Measurements from ENCODE around the gene SPPL3.
"Not testable (repeated sequence)": the region's sequence is repeated elsewhere in the genome, so short reads cannot be mapped to it uniquely, and the experiment has no call there.

The SPPL3 gene

DNA sequence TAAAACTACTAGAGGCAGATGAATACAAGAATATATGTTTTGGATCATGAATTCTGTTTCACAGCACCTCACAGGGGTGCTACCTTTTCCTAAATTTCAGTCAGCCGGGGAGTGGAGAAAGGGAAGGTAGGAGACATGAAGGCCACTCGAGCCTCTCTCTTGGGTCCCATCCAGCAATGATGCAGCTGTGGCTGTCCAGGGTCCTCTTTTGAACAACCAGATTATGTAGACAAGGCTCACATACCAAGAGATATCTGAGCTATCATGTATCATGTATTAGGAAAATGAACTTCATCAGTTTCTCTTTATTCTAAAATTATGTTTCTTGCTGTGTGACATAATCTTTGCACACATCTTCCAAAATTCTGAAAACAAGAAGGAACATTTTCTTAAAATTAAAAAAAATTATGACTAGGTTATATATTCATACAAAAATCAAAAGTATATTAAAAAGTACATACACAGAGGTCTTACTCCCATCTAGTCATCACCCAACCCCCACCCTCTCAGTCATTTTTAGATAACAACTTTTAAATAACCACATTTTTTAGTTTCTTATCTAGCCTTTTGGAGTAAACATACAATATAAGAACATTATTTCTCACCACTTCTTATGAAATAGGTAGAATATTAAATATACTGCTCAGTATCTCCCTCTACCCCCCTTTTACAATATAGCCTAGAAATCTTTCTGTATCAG, 89.8 kb downstream of the SPPL3 start:
- no peak for DNase-seq

- DNase-seq = no peak
Measured at GRCh38 chr12:120813588-120814153, 90.5 kb downstream of the SPPL3 start.

GRCh38 chr12:120810021-120810420, 94.1 kb downstream of the SPPL3 start:
- DNase-seq = no peak

GRCh38 chr12:120804428-120804827, 99.7 kb downstream of the SPPL3 start:
- no peak for DNase-seq

- no peak for DNase-seq
Measured at GRCh38 chr12:120801146-120801545, 103.0 kb downstream of the SPPL3 start.

DNA sequence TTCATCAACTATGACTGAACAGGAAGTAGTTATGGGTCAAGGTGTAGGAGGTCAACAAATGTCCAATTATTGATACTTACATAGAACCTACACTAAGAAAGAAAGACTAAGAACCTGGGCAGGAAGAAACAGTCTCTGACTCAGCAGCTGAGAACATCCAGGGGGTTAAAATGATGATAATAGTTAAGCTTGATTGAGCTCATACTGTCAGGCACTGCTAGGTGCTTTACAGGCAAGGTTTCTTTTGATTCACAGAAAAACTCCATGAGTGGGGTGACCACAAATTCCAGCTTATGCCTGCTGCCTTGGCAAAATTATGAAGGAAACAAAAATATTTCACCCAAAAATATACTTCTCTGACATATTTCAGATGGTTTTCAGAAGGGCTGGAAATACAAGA, 103.5 kb downstream of the SPPL3 start:
- no peak for DNase-seq

DNA sequence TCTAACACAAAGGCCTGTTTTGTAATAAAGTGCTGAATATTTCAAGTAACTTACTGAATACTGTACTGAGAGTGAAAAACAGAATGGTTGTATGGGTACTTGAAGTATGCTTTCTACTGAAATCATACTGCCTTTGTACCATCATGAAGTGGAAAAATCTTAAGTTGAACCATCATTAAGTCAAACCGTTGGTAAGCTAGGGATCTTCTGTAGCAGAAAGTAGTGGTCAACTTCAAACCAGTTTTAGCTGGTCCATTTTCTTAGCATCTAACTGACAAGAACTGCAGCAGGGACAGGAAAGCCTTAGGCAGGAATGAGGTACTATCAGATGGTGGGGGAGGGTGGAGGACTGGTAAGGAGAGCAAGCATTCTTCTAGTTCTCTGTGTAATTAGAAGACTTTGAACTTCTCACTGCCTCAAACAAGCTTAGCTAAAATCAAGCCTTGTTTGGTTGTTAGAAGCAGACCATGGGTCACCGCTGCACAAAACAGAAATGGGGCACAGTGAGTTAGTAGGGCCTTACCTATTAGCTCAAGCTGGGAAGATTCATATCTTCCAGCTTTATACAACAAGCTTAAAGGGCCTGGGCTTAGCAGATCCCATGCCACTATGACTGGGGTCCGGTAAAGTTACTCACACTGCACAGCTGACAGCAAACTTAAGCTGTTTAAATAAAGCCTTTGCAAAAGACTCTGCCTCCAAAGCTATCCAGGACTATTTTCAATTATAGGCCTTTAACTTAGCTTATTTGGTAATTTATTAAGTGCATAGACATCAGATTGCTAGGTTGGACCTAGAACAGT, 104.7 kb downstream of the SPPL3 start:
- no peak for DNase-seq

DNA sequence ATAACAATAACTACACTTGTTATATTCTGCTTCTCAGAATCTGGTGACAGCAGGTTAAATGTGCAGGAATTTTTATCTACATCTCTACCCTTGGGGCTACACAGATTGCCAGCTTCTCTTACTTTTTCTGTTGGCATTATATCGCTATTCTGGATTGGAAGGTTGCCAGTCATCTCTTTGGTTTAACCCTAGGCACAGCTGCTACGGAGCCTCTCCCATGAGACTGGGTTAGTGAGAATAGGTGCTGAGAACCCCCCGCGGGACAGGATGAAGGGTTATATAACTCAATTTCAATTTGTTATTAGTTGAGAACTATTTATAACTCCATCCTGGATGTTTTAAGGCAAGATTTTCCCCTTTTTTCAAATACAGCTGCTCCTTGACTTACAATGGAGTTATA, 105.5 kb downstream of the SPPL3 start:
- no peak for DNase-seq

GRCh38 chr12:120797677-120798642, 106.2 kb downstream of the SPPL3 start:
- no peak for DNase-seq

DNA sequence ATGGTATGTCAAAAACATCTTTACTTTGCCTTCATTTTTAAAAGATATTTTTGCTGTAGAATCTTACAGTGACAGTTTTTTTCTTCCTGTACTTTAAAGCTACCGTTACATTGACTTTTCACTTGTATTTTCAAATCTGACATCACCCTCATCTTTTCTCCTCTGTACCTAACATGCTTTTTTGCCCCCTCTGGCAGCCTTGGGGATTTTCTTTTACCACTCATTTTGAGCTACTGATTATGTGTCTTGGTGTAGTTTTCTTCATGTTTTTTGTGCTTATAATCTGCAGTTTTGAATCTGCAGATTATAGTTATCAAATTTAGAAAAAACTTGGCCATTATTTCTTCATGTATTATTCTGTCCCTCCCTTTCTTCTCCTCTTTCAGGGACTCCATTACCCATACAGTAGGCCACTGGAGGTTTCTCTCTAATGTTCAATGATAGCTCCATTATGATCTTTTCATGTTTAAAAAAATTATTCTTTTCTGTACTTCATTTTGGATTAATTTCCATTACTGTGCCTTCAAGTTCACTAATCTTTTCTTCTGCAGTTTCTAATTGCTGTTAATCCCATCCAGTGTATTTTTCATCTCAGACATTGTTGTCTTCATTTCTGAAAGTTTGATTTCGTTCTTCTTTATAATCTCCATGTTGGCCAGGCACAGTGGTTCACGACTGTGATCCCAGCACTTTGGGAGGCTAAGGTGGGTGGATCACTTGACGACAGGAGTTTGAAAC, 108.5 kb downstream of the SPPL3 start:
- no peak for DNase-seq

DNA sequence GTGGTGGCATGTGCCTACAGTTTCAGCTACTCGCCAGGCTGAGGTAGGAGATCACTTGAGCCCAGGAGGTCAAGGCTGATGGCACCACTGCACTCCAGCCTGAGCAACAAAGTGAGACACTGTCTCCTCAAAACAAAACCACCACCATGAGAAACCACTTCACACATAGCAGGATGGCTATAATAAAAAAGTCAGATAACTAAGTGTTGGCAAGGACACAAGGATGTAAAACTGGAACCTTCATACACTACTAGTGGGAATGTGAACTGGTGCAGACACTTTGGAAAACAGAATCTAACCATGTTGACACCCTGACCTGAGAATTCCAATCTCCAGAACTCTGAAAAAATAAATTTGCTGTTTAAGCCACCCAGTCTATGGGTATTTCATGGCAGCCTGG, 110.8 kb downstream of the SPPL3 start:
- DNase-seq = no peak

DNA sequence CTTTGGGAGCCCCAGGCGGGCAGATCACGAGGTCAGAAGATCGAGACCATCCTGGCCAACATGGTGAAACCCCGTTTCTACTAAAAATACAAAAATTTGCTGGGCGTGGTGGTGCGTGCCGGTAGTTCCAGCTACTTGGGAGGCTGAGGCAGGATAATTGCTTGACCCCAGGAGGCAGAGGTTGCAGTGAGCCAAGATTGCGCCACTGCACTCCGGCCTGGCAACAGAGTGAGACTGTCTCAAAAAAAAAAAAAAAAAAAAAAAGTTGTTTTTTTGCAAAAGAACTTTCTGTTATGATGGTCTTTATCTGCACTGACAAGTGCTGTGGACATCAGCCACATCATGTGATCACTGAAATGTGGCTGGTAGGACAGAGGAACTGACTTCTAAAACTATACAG, 111.7 kb downstream of the SPPL3 start:
- DNase-seq = not testable (repeated sequence)

- no peak for DNase-seq
Measured at GRCh38 chr12:120791669-120792176, 112.4 kb downstream of the SPPL3 start.

GRCh38 chr12:120790114-120790513, 114.0 kb downstream of the SPPL3 start:
- no peak for DNase-seq

DNA sequence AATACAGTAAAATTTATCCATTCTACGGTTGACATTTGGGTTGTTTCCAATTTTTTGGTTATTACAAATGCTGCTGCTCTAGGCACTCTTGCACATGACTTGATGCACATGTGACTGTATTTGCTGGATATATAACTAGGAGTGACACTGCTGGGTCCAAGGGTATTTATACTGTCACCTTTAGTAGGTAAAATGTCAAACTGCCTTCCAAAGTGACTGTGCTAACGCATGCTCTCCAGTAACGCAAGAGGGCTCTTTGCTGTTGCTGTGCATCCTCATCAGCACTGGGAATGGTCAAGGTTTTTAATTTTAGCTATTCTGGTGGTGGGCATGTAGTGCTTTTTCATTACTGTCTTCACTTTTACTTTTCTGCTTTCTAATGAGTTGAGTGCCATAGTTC, 116.3 kb downstream of the SPPL3 start:
- DNase-seq = no peak

- DNase-seq = no peak
Measured at GRCh38 chr12:120784804-120785203, 119.4 kb downstream of the SPPL3 start.

GRCh38 chr12:120783197-120783596, 121.0 kb downstream of the SPPL3 start:
- DNase-seq = no peak

- no peak for DNase-seq
Measured at GRCh38 chr12:120775862-120776552, 128.2 kb downstream of the SPPL3 start.

GRCh38 chr12:120774169-120774916, 129.8 kb downstream of the SPPL3 start:
- no peak for DNase-seq

GRCh38 chr12:120771097-120771496, 133.1 kb downstream of the SPPL3 start:
- DNase-seq = no peak

All from COR-L47 (cell line).